GM12878 (cell line): ENCODE measurements around the gene PCTP. TPM values are rescaled to one million over a fixed set of nuclear protein-coding genes. Genes with fewer than 3 reads are reported as not detected.

Experiments used
- ATAC-seq: fragments of 200-7000 bp; cut with Tn5 transposase; 3 replicates; pipeline ENCODE4 v1.9.1; 2020; ENCODE audit warnings: mild to moderate bottlenecking, moderate library complexity
- BruUV-seq: library from RNA; stranded (reverse); fragments of 400-500 nt; replicated peaks from 2 replicates; lab custom pipeline; 2021; lab: Mats Ljungman, UMichigan
- CTCF ChIA-PET: fragments of 300-600 bp; sonication (Branson Sonifier 250); formaldehyde crosslinking; extraction: SDS; loops from one replicate; lab custom pipeline; 2021; ENCODE audit warnings: inconsistent platforms; lab: Yijun Ruan, JAX
- POLR2A ChIA-PET: fragments of 350-600 bp; formaldehyde crosslinking; extraction: SDS; loops from one replicate; lab custom pipeline; 2021; ENCODE audit warnings: inconsistent platforms; lab: Charles Lee
- RAD21 ChIA-PET: fragments of 300-600 bp; sonication (Branson Sonifier 250); formaldehyde crosslinking; loops from one replicate; lab custom pipeline; 2023; ENCODE audit warnings: antibody characterized with exemption; ENCODE audit not compliant: unreplicated experiment; lab: Charles Lee
- SMC1A ChIA-PET: fragments of 300-600 bp; sonication (Branson Sonifier 250); formaldehyde crosslinking; loops from one replicate; lab custom pipeline; 2023; ENCODE audit not compliant: unreplicated experiment, uncharacterized antibody; lab: Charles Lee
- DNase-seq: peaks from one replicate; pipeline ENCODE4 v3.0.0-alpha.2; 2011; ENCODE audit warnings: low read depth, low spot score
- FAIRE-seq: peaks from 3 replicates; lab custom pipeline; 2011; peaks lifted over from hg19 to GRCh38; lab: Jason Lieb, UNC
- H2AFZ ChIP-seq: 2 replicates; pipeline ENCODE4 v1.6.0; 2011; ENCODE audit warnings: low read depth, low read length, control low read depth; ENCODE audit not compliant: control insufficient read depth
- H3K27ac ChIP-seq: 2 replicates; pipeline ENCODE4 v1.5.1; 2011; ENCODE audit warnings: control low read depth; ENCODE audit not compliant: control insufficient read depth, insufficient read depth
- H3K27me3 ChIP-seq, 2 experiments: replicated peaks in 1 of 2; 2 replicates each; pipeline versions ENCODE4 v1.6.0 to v1.6.1; 2011; ENCODE audit warnings: low read length in 1 of 2; ENCODE audit not compliant: control insufficient read depth in 2 of 2, insufficient read depth in 2 of 2
- H3K36me3 ChIP-seq, 2 experiments: 2 replicates each; pipeline ENCODE4 v1.5.1; 2011; ENCODE audit warnings: low read length in 1 of 2; ENCODE audit not compliant: control insufficient read depth in 2 of 2, insufficient read depth in 2 of 2
- H3K4me1 ChIP-seq: 2 replicates; pipeline ENCODE4 v1.6.1; 2011; ENCODE audit warnings: mild to moderate bottlenecking, low read length, moderate library complexity, mixed read lengths; ENCODE audit not compliant: control insufficient read depth, insufficient read depth
- H3K4me2 ChIP-seq: 2 replicates; pipeline ENCODE4 v1.6.0; 2011; ENCODE audit warnings: control low read depth; ENCODE audit not compliant: control insufficient read depth, insufficient read depth
- H3K4me3 ChIP-seq: fragments of 200-600 bp; sonication (generic); 2 replicates; pipeline ENCODE4 v1.5.1; 2016
- H3K79me2 ChIP-seq: 2 replicates; pipeline ENCODE4 v1.6.0; 2011; ENCODE audit warnings: low read length; ENCODE audit not compliant: control insufficient read depth, insufficient read depth
- H3K9ac ChIP-seq: 2 replicates; pipeline ENCODE4 v1.8.0; 2011; ENCODE audit warnings: low read length, control low read depth, mixed read lengths; ENCODE audit not compliant: control insufficient read depth, insufficient read depth
- H3K9me3 ChIP-seq: replicated peaks from 3 replicates; pipeline ENCODE4 v1.5.1; 2011; ENCODE audit warnings: mild to moderate bottlenecking, low read length; ENCODE audit not compliant: control insufficient read depth, insufficient read depth
- H4K20me1 ChIP-seq: 2 replicates; pipeline ENCODE4 v1.6.0; 2011; ENCODE audit not compliant: control insufficient read depth, insufficient read depth
- ESRRA ChIP-seq: IDR thresholded peaks from 2 replicates; pipeline ENCODE4 v1.6.1; 2012; ENCODE audit warnings: mild to moderate bottlenecking, low read length, improper control_type of control experiment
- HDAC2 ChIP-seq: fragments of 200-600 bp; sonication (generic); IDR thresholded peaks from 2 replicates; pipeline ENCODE4 v1.6.1; 2017
- MEF2B ChIP-seq: fragments of 450-650 bp; IDR thresholded peaks from 2 replicates; pipeline ENCODE4 v1.6.1; 2018; ENCODE audit warnings: mild to moderate bottlenecking, moderate library complexity; ENCODE audit not compliant: partially characterized antibody, poor library complexity, severe bottlenecking
- NFYB ChIP-seq: IDR thresholded peaks from 2 replicates; pipeline ENCODE4 v1.6.1; 2011; ENCODE audit warnings: low read depth, mild to moderate bottlenecking, low read length, improper control_type of control experiment, moderate library complexity; ENCODE audit not compliant: insufficient read depth
- REST ChIP-seq: IDR thresholded peaks from 2 replicates; pipeline ENCODE4 v1.6.1; 2012; ENCODE audit warnings: mild to moderate bottlenecking, low read depth, low read length
- TARDBP ChIP-seq: IDR thresholded peaks from 2 replicates; pipeline ENCODE4 v1.6.1; 2016; ENCODE audit warnings: borderline replicate concordance
- WGBS: methylation state at CpG from one replicate; pipeline ENCODE4 v1.1.6; 2016; ENCODE audit warnings: low lambda C conversion rate; ENCODE audit not compliant: insufficient replicate concordance, insufficient coverage; ENCODE audit errors: missing lambda C conversion rate; 5-methylcytosine and 5-hydroxymethylcytosine counted together
- in situ Hi-C: fragments of 300-500 bp; cut with MboI; formaldehyde crosslinking; loops from 9 replicates; pipeline ENCODE4 v1.14.3; 2018; ENCODE audit warnings: mixed read lengths
- intact Hi-C: fragments of 100-400 bp; cut with micrococcal nuclease; formaldehyde crosslinking; loops from one replicate; pipeline ENCODE4 v1.14.2; 2022; ENCODE audit not compliant: unreplicated experiment
- polyA plus RNA-seq, 11 experiments: library from polyadenylated mRNA; depleted of rRNA in 4 of 11; unstranded in 6 of 11; stranded (reverse) in 5 of 11; fragments of >200 nt; fragmentation: Nextera tagmentation in 4 of 11; fragmentation: Illumina TruSeq in 1 of 11; extraction: Ambion mirVana in 4 of 11; extraction: Trizol in 1 of 11; gene quantifications; 1 replicate in 1 of 11; 2 replicates in 10 of 11; pipeline versions ENCODE4 v1.2.1 to v1.2.3, GENCODE V29; 2011 to 2016; ENCODE audit warnings: inconsistent platforms in 2 of 11, missing spikeins in 2 of 11, low read depth in 1 of 11
- total RNA-seq, 4 experiments: library from RNA; depleted of rRNA in 3 of 4; stranded (reverse); fragments of >200 nt in 3 of 4; fragmentation: Illumina TruSeq in 1 of 4; extraction: Trizol in 1 of 4; gene quantifications; 2 replicates each; pipeline versions ENCODE4 v1.2.1 to v1.2.3, GENCODE V29; 2013 to 2021
- TF ChIP-seq, protein P1 (sequence below): fragments of 450-650 bp; IDR thresholded peaks from 2 replicates; pipeline ENCODE4 v1.6.1; 2016; ENCODE audit warnings: mild to moderate bottlenecking
- TF ChIP-seq, protein P2 (sequence below): fragments of 150-350 bp; IDR thresholded peaks from 2 replicates; pipeline ENCODE4 v1.6.1; 2016; ENCODE audit warnings: low read depth, low read length
- TF ChIP-seq, protein P3 (sequence below): IDR thresholded peaks from 2 replicates; pipeline ENCODE4 v1.6.1; 2011; ENCODE audit warnings: borderline replicate concordance, low read depth, mild to moderate bottlenecking, moderate library complexity, mixed read lengths, low read length; ENCODE audit not compliant: insufficient read depth; ENCODE audit errors: extremely low read length

Gene PCTP
- total and polyA plus RNA-seq, 10 of the 15 experiments (the other 5 are each of a cell fraction or from before 2014, with no cell fraction given) = 1.4 to 26.8 (median 3.7) TPM

DNA sequence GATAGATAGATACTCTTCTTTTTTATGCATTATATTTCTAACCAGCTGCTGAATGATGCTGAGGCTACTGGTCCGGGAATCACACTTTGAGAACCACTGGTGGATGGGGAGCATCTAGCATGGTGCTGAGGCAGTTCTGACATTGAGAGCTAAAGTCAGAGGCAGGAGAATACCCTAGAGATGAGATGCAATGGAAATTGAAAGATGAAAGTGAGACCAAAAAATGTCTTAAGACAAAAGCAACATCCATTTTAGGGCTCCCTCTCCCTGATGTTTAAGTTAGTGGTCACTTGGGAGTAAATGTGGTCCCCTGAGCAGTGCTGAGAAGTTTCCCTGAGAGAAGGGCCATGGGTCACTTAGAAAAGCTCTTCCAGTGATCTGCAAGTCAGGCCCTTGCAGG, 6.8 kb downstream of the PCTP start:
- Histone ChIP-seq H3K4me3 (no peak overlapping the region), H3K36me3 (no peaks in the 10 kb centered on the region), H3K4me1 (no peaks in the 10 kb centered on the region), H3K9ac (no peak overlapping the region), H4K20me1 (no peaks in the 10 kb centered on the region)
- SMC1A ChIA-PET = interaction anchor here (0.7 kb wide), 1 partner anchor 50 kb away, joined by 3 read pairs; no protein-coding TSS in a partner anchor
- 96% methylated on average over 1 of the region's 1 CpG for WGBS
- RAD21 ChIA-PET = interaction anchor here (0.8 kb wide), 1 partner anchor 231 kb away, joined by 3 read pairs; no protein-coding TSS in a partner anchor
- intact Hi-C loops (no loop called here), in situ Hi-C loops (no loop called here)
- POLR2A ChIA-PET = no interaction called here
- ATAC-seq (peak; percentile 31), DNase-seq (no peak)
- no TSS peak for BruUV-seq
- no peak for TF ChIP-seq TARDBP
- TF ChIP-seq ESRRA = no peak
- TF ChIP-seq NFYB = no peak
- TF ChIP-seq MEF2B = peak; percentile 79
- TF ChIP-seq, protein P1, sequence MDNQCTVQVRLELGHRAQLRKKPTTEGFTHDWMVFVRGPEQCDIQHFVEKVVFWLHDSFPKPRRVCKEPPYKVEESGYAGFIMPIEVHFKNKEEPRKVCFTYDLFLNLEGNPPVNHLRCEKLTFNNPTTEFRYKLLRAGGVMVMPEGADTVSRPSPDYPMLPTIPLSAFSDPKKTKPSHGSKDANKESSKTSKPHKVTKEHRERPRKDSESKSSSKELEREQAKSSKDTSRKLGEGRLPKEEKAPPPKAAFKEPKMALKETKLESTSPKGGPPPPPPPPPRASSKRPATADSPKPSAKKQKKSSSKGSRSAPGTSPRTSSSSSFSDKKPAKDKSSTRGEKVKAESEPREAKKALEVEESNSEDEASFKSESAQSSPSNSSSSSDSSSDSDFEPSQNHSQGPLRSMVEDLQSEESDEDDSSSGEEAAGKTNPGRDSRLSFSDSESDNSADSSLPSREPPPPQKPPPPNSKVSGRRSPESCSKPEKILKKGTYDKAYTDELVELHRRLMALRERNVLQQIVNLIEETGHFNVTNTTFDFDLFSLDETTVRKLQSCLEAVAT = no peak
- no peak for TF ChIP-seq REST
- TF ChIP-seq, protein P2, sequence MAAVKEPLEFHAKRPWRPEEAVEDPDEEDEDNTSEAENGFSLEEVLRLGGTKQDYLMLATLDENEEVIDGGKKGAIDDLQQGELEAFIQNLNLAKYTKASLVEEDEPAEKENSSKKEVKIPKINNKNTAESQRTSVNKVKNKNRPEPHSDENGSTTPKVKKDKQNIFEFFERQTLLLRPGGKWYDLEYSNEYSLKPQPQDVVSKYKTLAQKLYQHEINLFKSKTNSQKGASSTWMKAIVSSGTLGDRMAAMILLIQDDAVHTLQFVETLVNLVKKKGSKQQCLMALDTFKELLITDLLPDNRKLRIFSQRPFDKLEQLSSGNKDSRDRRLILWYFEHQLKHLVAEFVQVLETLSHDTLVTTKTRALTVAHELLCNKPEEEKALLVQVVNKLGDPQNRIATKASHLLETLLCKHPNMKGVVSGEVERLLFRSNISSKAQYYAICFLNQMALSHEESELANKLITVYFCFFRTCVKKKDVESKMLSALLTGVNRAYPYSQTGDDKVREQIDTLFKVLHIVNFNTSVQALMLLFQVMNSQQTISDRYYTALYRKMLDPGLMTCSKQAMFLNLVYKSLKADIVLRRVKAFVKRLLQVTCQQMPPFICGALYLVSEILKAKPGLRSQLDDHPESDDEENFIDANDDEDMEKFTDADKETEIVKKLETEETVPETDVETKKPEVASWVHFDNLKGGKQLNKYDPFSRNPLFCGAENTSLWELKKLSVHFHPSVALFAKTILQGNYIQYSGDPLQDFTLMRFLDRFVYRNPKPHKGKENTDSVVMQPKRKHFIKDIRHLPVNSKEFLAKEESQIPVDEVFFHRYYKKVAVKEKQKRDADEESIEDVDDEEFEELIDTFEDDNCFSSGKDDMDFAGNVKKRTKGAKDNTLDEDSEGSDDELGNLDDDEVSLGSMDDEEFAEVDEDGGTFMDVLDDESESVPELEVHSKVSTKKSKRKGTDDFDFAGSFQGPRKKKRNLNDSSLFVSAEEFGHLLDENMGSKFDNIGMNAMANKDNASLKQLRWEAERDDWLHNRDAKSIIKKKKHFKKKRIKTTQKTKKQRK = no peak
- TF ChIP-seq, protein P3, sequence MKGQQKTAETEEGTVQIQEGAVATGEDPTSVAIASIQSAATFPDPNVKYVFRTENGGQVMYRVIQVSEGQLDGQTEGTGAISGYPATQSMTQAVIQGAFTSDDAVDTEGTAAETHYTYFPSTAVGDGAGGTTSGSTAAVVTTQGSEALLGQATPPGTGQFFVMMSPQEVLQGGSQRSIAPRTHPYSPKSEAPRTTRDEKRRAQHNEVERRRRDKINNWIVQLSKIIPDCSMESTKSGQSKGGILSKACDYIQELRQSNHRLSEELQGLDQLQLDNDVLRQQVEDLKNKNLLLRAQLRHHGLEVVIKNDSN = no peak
- TF ChIP-seq HDAC2 = no peak
- TF ChIP-seq, all 136 proteins: peak for 1
- H2AFZ ChIP-seq = no peak overlapping the region
- CTCF ChIA-PET = no interaction called here
- no peak for FAIRE-seq
- H3K79me2 ChIP-seq = no peaks in the 10 kb centered on the region
- H3K27ac ChIP-seq = no peak overlapping the region
- no peaks in the 10 kb centered on the region for H3K27me3 ChIP-seq
- H3K9me3 ChIP-seq = no peaks in the 10 kb centered on the region; the same call in 2 of the 3 replicates
- no peak overlapping the region for H3K4me2 ChIP-seq
